Activated CD8-positive, alpha-beta T cell treated with anti-CD3 and anti-CD28 coated beads for 36 hours (primary cell): ENCODE measurements around the gene GRAP2. TPM values are rescaled to one million over a fixed set of nuclear protein-coding genes. Genes with fewer than 3 reads are reported as not detected.

Experiments
- ATAC-seq: fragments of 200-7000 bp; cut with Tn5 transposase; one replicate; pipeline ENCODE4 v1.10.0; 2021; ENCODE audit warnings: mild to moderate bottlenecking, moderate library complexity
- CTCF ChIA-PET: fragments of 350-600 bp; sonication (Branson Sonifier 250); formaldehyde crosslinking; loops from one replicate; lab custom pipeline; 2021; ENCODE audit warnings: antibody characterized with exemption; lab: Charles Lee
- POLR2A ChIA-PET: fragments of 350-600 bp; sonication (Branson Sonifier 250); formaldehyde crosslinking; loops from one replicate; lab custom pipeline; 2021; ENCODE audit warnings: antibody characterized with exemption; lab: Charles Lee
- DNase-seq: peaks from one replicate; pipeline ENCODE4 v3.0.0-alpha.2; 2020
- H3K27ac Mint-ChIP-seq: one replicate; pipeline ENCODE4 v1.8.0; 2021; ENCODE audit warnings: mild to moderate bottlenecking, mixed read lengths
- H3K27me3 Mint-ChIP-seq: one replicate; pipeline ENCODE4 v1.8.0; 2021; ENCODE audit warnings: mixed read lengths
- H3K36me3 Mint-ChIP-seq: one replicate; pipeline ENCODE4 v1.8.0; 2021; ENCODE audit warnings: low read depth, mixed read lengths
- H3K4me1 Mint-ChIP-seq: one replicate; pipeline ENCODE4 v1.8.0; 2021; ENCODE audit warnings: low read depth, mixed read lengths
- H3K4me3 Mint-ChIP-seq: one replicate; pipeline ENCODE4 v1.8.0; 2021; ENCODE audit warnings: mild to moderate bottlenecking, moderate library complexity, mixed read lengths
- H3K9me3 Mint-ChIP-seq: one replicate; pipeline ENCODE4 v1.8.0; 2021; ENCODE audit warnings: mixed read lengths
- intact Hi-C: fragments of 100-400 bp; cut with micrococcal nuclease; formaldehyde crosslinking; loops from one replicate; pipeline ENCODE4 v1.10.0; 2022
- total RNA-seq, 2 experiments: library from RNA; stranded (reverse); gene quantifications; one replicate each; pipeline ENCODE4 v1.2.3, GENCODE V29; 2021
- TF ChIP-seq, protein P1 (sequence below): fragments of 200-600 bp; IDR thresholded peaks from one replicate; pipeline ENCODE4 v1.8.0; 2022; ENCODE audit warnings: antibody characterized with exemption, mild to moderate bottlenecking

Gene GRAP2
- total RNA-seq, 2 experiments from 2014 or later: 83.2 to 86.8 TPM

GRCh38 chr22:39966470-39966869, 65.6 kb downstream of the GRAP2 start:
- Mint-ChIP-seq H3K27ac (peak overlapping the region; percentile 23), H3K4me3 (no peak overlapping the region), H3K36me3 (peaks cover 78% of the 10 kb centered on the region), H3K9me3 (no peaks in the 10 kb centered on the region), H3K27me3 (no peaks in the 10 kb centered on the region), H3K4me1 (peaks cover 27% of the 10 kb centered on the region)
- ChIA-PET CTCF (interaction anchor here (1.5 to 2.4 kb wide), 2 partner anchors 12 to 58 kb away, joined by 9 to 10 read pairs; no protein-coding TSS in a partner anchor), POLR2A (interaction anchor here (0.9 to 1.5 kb wide), 3 partner anchors 11 to 59 kb away, joined by 3 to 5 read pairs (median 3); no protein-coding TSS in a partner anchor)
- TF ChIP-seq, protein P1, sequence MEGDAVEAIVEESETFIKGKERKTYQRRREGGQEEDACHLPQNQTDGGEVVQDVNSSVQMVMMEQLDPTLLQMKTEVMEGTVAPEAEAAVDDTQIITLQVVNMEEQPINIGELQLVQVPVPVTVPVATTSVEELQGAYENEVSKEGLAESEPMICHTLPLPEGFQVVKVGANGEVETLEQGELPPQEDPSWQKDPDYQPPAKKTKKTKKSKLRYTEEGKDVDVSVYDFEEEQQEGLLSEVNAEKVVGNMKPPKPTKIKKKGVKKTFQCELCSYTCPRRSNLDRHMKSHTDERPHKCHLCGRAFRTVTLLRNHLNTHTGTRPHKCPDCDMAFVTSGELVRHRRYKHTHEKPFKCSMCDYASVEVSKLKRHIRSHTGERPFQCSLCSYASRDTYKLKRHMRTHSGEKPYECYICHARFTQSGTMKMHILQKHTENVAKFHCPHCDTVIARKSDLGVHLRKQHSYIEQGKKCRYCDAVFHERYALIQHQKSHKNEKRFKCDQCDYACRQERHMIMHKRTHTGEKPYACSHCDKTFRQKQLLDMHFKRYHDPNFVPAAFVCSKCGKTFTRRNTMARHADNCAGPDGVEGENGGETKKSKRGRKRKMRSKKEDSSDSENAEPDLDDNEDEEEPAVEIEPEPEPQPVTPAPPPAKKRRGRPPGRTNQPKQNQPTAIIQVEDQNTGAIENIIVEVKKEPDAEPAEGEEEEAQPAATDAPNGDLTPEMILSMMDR: no peak
- DNase-seq: no peak
- intact Hi-C loops: no loop called here
- no peak for ATAC-seq

DNA sequence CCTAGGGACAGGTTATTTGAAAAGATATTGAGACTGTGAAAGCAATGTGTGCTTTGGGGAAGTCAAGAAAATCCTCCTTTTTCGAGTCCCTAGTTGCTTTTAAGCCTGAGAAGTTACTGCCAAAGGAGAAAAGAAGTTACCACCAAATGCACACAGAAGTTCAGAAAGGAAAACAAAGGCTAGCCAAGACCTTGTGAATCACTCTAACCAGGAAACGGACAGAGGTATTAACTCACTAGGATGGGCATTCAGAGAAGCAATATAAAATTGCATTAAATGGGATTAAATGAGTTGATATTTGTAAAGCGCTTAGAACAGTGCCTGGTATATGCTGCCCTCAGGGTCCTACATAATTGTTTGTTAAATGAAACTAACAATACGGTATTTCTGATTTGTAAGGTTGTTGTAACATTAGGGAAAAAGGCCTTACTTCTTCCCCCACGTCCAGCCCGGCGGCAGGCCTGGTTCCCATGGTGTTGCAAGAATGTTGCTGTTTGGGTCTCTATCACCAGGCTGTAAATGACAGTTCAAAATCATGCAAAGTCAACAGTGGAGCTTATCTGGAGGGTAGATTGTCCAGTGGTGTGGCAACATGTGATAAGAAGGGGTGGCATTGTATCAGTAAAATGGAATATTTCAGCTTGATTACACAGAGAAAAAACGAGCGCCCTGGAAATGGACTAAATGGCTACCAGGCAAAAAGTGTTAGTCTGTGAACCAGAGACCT, 66.4 kb downstream of the GRAP2 start:
- DNase-seq: no peak
- H3K27me3 Mint-ChIP-seq: no peaks in the 10 kb centered on the region
- H3K4me1 Mint-ChIP-seq: peaks cover 20% of the 10 kb centered on the region
- peaks cover 77% of the 10 kb centered on the region for H3K36me3 Mint-ChIP-seq
- no peak for ATAC-seq
- H3K4me3 Mint-ChIP-seq: no peak overlapping the region
- TF ChIP-seq, protein P1: no peak
- POLR2A ChIA-PET: interaction anchor here (0.6 kb wide), 1 partner anchor 62 kb away, joined by 3 read pairs; no protein-coding TSS in a partner anchor
- H3K27ac Mint-ChIP-seq: peak overlapping the region; percentile 61
- CTCF ChIA-PET: interaction anchor here (1.2 to 2.4 kb wide), 5 partner anchors 11 to 433 kb away, joined by 3 to 10 read pairs (median 6); no protein-coding TSS in a partner anchor
- H3K9me3 Mint-ChIP-seq: no peaks in the 10 kb centered on the region
- intact Hi-C loops: no loop called here

DNA sequence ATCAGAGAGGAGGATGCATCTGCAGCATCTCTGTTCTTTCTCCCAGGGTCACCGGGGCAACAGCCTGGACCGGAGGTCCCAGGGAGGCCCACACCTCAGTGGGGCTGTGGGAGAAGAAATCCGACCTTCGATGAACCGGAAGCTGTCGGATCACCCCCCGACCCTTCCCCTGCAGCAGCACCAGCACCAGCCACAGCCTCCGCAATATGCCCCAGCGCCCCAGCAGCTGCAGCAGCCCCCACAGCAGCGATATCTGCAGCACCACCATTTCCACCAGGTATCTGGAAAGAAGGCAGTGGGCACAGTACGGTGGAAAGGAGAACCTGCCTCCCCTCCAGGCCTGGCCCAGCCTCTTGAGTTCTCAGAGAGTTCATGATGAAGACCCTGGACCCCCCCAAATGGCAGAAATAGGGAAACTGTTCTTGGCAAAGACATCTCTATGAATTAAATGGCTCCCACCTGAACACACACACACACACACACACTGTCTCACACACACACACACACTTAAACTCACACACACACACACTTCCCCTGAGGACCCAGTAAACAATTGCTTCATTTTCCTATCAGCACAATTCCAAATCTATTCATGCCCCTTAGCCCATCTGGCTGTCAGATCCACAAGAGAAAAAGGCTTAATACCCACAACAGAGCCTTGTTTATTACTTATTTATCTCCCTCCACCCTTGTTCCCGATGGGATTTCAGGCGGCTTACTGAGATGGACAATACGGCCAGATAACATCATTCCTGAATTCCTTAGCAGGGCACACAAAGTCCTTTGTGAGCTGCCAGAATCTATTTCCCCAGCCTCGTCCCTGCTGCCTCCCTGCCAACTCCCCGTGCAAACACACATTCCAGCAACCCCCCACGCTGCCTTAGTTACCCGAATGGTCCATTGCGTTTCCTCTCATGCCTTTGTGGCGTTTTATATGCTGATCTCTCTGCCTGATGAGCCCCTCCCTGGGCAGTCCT, 67.4 kb downstream of the GRAP2 start:
- Mint-ChIP-seq H3K27me3 (no peaks in the 10 kb centered on the region), H3K27ac (peak overlapping the region; percentile 21), H3K36me3 (peaks cover 75% of the 10 kb centered on the region), H3K4me1 (peaks cover 10% of the 10 kb centered on the region), H3K9me3 (no peaks in the 10 kb centered on the region), H3K4me3 (no peak overlapping the region)
- ATAC-seq (no peak), DNase-seq (no peak)
- TF ChIP-seq, protein P1: no peak
- CTCF ChIA-PET: interaction anchor here (0.9 to 2.4 kb wide), 6 partner anchors 23 to 434 kb away, joined by 3 to 9 read pairs (median 4); no protein-coding TSS in a partner anchor
- POLR2A ChIA-PET: interaction anchor here (0.6 to 1.4 kb wide), 4 partner anchors 9 to 72 kb away, joined by 3 read pairs; no protein-coding TSS in a partner anchor
- intact Hi-C loops: no loop called here

DNA sequence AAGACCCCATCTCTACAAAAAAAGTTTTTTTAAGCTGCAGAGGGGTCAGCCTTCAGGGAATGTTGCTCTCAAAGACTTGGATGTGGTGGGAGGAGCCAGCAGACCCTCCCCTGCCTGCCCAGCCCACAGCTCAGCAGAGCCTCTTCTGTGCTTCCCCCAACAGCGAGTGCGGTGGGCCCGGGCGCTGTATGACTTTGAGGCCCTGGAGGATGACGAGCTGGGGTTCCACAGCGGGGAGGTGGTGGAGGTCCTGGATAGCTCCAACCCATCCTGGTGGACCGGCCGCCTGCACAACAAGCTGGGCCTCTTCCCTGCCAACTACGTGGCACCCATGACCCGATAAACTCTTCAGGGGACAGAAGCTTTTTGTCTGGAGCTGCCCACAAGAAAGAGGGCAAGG, 69.9 kb downstream of the GRAP2 start:
- Mint-ChIP-seq H3K9me3 (no peaks in the 10 kb centered on the region), H3K4me3 (no peak overlapping the region), H3K27ac (no peak overlapping the region), H3K4me1 (peaks cover 2% of the 10 kb centered on the region), H3K27me3 (no peaks in the 10 kb centered on the region), H3K36me3 (peaks cover 70% of the 10 kb centered on the region)
- ChIA-PET CTCF (interaction anchor here (1.7 kb wide), 1 partner anchor 54 kb away, joined by 8 read pairs; no protein-coding TSS in a partner anchor), POLR2A (interaction anchor here (1.0 to 1.7 kb wide), 3 partner anchors 9 to 130 kb away, joined by 3 to 4 read pairs (median 4); no protein-coding TSS in a partner anchor)
- intact Hi-C loops: no loop called here
- no peak for DNase-seq
- TF ChIP-seq, protein P1: no peak
- ATAC-seq: no peak
